NK-92 treated with Interleukin-12 subunit alpha and Interleukin-12 subunit beta, amount 100 ng/mL, for 24 hours (cell line): ENCODE measurements around the gene XPC.
"Not testable (repeated sequence)": the region's sequence is repeated elsewhere in the genome, so short reads cannot be mapped to it uniquely, and the experiment has no call there.

ENCODE experiments used
- DNase-seq: peaks from one replicate; lab custom pipeline; 2025; lab: John Stamatoyannopoulos, UW

XPC gene

DNA sequence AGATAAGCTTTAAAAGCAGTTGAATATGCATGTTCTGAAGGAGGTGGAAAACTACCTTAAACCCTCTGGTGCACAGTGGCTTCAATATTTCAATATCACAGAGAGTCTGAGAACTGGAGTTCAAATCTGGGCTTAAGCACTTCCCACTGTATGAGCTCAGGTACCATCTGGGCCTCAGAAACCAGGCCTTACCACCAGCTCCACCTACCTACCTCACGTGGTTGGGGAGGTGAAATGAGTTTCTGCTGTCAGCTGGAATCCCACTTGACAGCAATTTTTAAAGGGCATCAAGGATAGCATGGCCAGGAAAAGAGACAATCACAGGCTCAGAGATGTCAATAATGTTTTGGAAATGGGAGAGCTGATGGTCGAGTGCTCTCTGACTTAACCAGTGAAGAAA lies 58.8 kb downstream of the XPC start:
- DNase-seq: no peak

GRCh38 chr3:14118400-14119381 lies 59.7 kb downstream of the XPC start:
- no peak for DNase-seq

GRCh38 chr3:14117468-14118399 lies 60.7 kb downstream of the XPC start:
- DNase-seq: no peak

DNA sequence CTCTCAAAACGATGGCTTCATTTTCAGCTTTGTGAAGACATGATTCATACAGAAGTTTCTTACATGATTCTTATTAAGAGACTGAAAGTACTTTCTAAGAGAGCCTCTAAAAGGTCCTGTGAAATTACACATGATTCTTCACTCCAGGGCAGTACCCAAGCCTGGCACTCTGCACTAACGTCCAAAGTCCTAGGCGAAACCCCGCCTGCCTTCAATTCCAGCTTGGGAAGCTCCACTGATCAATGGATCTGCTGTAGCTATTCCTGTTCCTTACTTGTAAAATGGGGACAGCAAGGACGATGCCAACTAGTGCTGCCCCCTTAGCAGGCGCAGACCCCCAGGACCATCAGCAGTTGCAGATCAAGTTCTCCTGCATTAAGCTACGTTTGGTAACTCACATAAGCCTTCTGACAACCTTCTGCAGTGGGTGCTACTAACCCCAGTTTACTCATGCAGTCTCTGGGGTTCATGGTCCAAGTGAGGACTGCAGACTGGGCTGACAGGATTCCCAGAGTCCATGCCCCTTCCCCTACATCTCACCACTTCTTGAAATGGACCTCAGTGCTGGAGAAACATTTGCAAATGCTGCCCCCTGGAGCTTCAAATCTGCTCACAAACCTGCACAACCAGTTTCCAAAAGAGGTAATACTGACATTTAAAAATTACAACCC lies 64.3 kb downstream of the XPC start:
- DNase-seq: no peak

- DNase-seq: no peak
These were observed 67.7 kb downstream of the XPC start for GRCh38 chr3:14110699-14111098.

DNA sequence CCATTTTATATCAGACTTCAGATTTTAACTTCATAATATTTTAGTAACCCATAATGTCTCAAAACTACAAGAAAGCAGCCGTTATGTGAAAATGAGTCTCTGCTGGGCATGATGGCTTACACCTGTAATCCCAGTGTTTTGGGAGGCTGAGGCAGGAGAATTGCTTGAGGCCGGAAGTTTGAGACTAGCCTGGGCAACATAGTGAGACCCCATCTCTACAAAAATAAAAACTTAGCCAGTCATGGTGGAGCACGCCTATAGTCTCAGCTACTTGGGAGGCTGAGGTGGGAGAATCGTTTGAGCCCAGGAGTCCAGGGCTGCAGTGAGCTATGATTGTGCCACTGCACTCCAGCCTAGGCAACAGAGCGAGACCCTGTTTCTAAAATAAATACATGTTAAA lies 68.6 kb downstream of the XPC start:
- not testable (repeated sequence) for DNase-seq

DNA sequence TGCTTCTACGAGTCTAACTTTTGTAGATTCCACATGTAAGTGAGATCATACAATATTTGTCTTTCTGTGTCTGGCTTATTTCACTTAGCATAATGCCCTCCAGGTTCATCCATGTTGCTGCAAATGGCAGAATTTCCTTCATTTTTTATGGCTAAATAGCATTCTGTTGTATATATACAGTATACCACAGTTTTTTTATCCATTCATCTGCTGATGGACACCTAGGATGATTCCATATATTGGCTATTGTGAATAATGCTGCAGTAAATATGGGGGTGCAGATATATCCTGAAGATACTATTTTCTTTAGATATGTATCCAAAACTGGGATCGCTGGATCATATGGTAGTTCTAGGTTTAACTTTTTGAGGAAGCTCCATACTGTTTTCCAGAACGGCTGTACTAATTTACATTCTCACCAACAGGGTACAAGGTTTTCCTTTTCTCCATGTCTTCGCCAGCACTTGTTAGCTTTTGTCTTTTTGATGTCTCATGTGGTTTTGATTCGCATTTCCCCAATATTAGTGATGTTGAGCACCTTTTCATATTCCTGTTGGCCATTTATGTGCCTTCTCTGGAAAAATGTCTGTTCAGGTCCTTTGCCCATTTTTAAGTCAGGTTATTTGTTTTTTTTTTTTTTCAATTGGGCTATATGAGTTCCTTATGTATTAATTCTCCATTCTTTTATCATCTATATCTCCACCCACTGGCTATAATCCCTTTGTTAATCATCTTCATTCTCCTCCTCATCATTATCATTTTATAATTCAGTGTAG lies 80.6 kb downstream of the XPC start:
- no peak for DNase-seq

GRCh38 chr3:14096742-14097141 lies 81.7 kb downstream of the XPC start:
- no peak for DNase-seq
